Epithelial cell of proximal tubule (primary cell): ENCODE results near the gene ATP8B3. TPM values are rescaled to one million over a fixed set of nuclear protein-coding genes. Genes with fewer than 3 reads are reported as not detected.

Experiments used
- DNase-seq: peaks from one replicate; pipeline ENCODE4 v3.0.0-alpha.2; 2011; ENCODE audit warnings: low read depth
- H3K4me3 ChIP-seq: 2 replicates; pipeline ENCODE4 v1.5.1; 2011; ENCODE audit warnings: low read depth, mild to moderate bottlenecking, low read length
- total RNA-seq: library from RNA; depleted of rRNA; stranded (reverse); fragments of >200 nt; gene quantifications from 2 replicates; pipeline ENCODE4 v1.2.3, GENCODE V29; 2015
- TF ChIP-seq, protein P1 (sequence below): conservative IDR thresholded peaks from 2 replicates; pipeline ENCODE4 v1.5.1; 2012; ENCODE audit warnings: low read depth, mild to moderate bottlenecking, low read length

ATP8B3 gene
- total RNA-seq, 1 donor from 2014 or later, result 1.7 TPM

DNA sequence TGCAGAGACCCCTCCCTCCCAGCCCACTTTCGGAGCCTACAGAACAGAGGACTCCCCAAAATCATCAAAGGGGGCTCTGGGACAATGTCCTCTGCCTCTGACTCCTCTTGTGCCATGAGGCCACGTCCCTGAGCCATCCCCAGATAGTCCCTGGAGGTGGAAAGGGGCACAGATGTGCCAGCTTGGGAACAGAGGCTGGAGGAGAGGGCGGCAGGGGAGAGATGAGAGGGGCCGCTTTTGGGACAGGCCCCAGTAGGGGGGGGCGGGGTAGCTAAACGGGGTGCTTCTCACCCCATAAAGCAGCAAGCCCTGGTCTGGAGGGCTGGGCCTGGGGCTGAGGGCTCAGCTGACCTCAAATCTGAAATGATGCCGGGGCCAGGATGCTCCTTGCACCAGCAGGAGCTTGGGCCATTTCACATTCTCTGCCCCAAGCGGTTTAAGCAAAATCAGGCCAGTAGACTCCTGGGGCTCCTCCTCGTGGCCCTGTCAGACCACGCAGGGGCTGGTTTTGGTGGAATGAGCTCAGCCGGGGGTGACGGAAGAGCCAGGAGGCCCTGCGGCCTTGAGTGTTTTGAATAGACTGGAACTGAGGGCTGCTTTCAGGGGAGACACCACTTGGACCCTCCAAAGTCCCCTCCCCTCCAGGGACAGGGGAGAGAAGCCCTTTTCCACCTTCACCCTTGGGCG lies 31.7 kb downstream of the ATP8B3 start:
- TF ChIP-seq, protein P1, sequence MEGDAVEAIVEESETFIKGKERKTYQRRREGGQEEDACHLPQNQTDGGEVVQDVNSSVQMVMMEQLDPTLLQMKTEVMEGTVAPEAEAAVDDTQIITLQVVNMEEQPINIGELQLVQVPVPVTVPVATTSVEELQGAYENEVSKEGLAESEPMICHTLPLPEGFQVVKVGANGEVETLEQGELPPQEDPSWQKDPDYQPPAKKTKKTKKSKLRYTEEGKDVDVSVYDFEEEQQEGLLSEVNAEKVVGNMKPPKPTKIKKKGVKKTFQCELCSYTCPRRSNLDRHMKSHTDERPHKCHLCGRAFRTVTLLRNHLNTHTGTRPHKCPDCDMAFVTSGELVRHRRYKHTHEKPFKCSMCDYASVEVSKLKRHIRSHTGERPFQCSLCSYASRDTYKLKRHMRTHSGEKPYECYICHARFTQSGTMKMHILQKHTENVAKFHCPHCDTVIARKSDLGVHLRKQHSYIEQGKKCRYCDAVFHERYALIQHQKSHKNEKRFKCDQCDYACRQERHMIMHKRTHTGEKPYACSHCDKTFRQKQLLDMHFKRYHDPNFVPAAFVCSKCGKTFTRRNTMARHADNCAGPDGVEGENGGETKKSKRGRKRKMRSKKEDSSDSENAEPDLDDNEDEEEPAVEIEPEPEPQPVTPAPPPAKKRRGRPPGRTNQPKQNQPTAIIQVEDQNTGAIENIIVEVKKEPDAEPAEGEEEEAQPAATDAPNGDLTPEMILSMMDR, result peak; percentile 32
- H3K4me3 ChIP-seq, result no peak overlapping the region
- no peak for DNase-seq

DNA sequence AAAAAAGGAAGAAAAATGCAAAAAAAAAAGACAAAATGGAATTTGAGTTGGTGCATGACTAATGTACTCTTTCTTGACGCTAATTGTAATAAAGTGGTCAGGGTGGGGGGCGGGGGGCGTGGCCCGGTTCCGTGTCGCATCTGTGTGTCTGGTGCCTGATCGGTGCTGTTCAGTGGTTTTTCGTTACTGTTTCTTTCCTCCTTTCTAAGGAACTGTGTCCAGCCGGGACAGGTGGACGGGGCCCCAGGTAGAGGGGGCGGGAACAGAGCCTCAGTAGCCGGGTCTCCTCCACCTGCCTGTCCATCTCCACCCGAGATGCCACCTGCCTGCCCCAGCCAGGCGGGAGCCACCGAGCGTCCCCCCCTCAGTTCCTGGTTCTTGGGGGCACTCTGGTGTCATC lies 32.5 kb downstream of the ATP8B3 start:
- no peak for DNase-seq
- TF ChIP-seq, protein P1, result no peak
- no peak overlapping the region for H3K4me3 ChIP-seq

DNA sequence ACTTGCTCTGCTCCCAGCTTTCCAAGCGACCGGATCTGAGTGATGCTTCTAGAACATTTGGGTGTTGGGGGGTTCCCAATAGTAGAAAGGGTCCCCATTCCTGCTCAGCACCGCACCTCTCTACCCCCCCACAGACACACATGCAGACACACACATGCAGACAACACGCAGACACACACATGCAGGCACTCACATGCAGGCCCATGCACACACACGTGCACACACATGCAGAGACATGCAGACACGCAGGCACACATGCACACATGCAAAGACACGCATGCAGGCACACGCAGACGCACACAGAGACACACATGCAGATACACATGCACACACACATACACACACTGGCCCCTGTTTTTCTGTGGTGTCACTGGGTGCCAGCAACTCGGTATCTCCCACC lies 34.9 kb downstream of the ATP8B3 start:
- TF ChIP-seq, protein P1, result no peak
- no peak overlapping the region for H3K4me3 ChIP-seq
- DNase-seq, result no peak

DNA sequence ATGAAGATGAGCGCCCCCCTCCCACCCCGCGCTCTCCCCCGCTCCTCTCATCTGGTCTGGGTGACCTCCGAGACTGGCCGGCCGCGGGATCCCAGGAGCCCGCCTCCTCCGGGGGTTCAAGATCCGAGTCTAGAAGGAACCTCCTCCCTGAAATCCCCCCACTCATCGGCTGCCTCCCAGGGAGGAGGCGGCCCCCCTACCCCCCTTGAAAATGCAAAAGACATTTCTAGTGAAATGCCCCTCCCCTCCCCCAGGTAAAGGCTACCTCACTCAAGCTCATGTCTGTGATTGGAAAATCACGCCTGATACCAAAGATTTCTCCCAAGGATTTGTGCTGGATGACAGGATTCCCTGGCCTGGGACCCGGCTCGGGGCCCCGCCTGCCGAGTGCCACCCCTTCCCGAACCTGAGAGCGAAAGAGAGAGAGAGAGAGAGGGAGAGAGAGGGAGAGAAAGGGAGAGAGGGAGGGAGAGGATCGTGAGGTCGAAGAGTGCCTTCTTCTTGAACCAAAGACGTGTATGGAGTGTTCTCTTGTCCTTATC lies 35.4 kb downstream of the ATP8B3 start:
- TF ChIP-seq, protein P1, result no peak
- no peak overlapping the region for H3K4me3 ChIP-seq
- DNase-seq, result no peak

DNA sequence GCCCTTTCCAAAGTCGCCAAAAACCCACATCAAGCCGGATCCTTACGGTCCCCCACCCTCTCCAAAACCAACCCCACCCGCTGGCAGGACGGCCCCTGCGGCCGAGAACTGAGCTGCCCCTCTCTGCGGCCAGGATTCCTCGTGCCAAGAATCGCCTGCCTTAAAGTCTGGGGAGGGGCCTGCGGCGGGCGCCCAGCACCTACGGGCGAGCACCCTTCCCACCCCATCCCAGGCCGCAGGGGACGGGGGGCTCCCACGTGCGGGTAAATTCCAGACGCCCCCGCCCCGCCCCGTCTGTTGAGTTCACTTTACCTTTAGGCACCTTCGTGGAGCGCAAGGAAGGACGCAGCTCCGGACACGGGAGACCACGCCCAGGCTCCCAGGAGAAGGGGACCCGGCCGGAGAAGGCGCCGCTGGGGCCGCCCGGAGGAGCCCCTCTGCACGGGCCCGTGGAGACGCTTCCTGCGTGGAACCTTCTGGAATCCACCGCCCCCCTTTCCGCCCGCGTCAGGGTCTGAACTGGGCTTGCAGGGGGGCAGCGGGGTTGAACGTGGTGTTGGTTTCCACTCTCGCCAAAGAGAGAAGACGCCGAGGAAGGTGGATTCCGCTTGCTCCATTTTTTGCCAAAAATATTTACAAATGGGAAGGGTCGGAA lies 36.0 kb downstream of the ATP8B3 start:
- no peak for DNase-seq
- TF ChIP-seq, protein P1, result no peak
- H3K4me3 ChIP-seq, result no peak overlapping the region

DNA sequence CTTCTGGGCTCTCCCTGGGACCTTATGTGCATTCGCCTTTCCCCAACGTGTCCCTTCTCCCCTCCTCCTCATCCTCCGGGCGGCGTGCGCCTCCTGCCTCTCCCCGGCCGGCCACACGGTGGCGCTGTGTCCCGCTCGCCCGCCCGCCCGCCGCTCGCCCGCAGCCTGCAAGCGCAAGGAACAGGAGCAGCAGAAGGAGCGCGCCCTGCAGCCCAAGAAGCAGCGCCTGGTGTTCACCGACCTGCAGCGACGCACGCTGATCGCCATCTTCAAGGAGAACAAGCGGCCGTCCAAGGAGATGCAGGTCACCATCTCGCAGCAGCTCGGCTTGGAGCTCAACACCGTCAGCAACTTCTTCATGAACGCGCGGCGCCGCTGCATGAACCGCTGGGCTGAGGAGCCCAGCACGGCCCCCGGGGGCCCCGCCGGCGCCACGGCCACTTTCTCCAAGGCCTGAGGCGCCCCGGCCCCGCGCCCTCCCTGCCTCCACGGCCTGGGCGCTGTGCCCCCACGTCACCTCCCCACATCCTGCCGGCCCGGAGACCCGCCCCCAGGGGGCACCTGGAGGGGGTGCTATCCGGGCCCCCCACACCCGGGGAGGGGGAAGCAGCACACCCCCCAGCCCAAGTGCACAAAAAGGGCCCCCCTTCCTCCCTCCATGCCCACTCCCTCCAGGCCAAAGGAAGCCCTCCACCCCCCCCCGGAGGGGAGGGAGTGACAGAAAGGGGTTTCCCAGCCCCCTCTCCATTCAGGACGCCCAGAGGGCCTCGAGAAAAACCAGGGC lies 36.9 kb downstream of the ATP8B3 start:
- TF ChIP-seq, protein P1, result peak; percentile 55
- DNase-seq, result no peak
- H3K4me3 ChIP-seq, result no peak overlapping the region
